Endothelial cell (in vitro differentiated cells): ENCODE measurements around the gene RACGAP1. TPM values are rescaled to one million over a fixed set of nuclear protein-coding genes. Genes with fewer than 3 reads are reported as not detected.

Experiments
- DNase-seq: peaks from one replicate; pipeline ENCODE4 v3.0.0; 2021; ENCODE audit warnings: low spot score
- H3K27ac Mint-ChIP-seq: one replicate; pipeline ENCODE4 v1.8.0; 2021; ENCODE audit warnings: mixed read lengths, inconsistent platforms; ENCODE audit not compliant: unreplicated experiment
- H3K27me3 Mint-ChIP-seq: one replicate; pipeline ENCODE4 v1.8.0; 2021; ENCODE audit warnings: mild to moderate bottlenecking, moderate library complexity, mixed read lengths, inconsistent platforms; ENCODE audit not compliant: unreplicated experiment
- H3K36me3 Mint-ChIP-seq: one replicate; pipeline ENCODE4 v1.8.0; 2021; ENCODE audit warnings: mild to moderate bottlenecking, low read depth, mixed read lengths, inconsistent platforms; ENCODE audit not compliant: unreplicated experiment
- H3K4me1 Mint-ChIP-seq: one replicate; pipeline ENCODE4 v1.8.0; 2021; ENCODE audit warnings: mild to moderate bottlenecking, mixed read lengths, inconsistent platforms; ENCODE audit not compliant: unreplicated experiment
- H3K4me3 Mint-ChIP-seq: one replicate; pipeline ENCODE4 v1.8.0; 2021; ENCODE audit warnings: mild to moderate bottlenecking, mixed read lengths, inconsistent platforms; ENCODE audit not compliant: unreplicated experiment
- H3K9me3 Mint-ChIP-seq: one replicate; pipeline ENCODE4 v1.8.0; 2021; ENCODE audit warnings: mixed read lengths, inconsistent platforms; ENCODE audit not compliant: unreplicated experiment
- total RNA-seq: library from RNA; stranded (reverse); fragmentation: NEBNext Ultra II Directional; extraction: Animal tissue kit (Norgen Biotek cat#: 25700); gene quantifications from one replicate; pipeline ENCODE4 v1.2.1, GENCODE V29; 2021; ENCODE audit not compliant: unreplicated experiment
- TF ChIP-seq, protein P1 (sequence below): fragments of 200-600 bp; sonication (generic); IDR thresholded peaks from one replicate; pipeline ENCODE4 v1.5.0; 2021; ENCODE audit warnings: antibody characterized with exemption; ENCODE audit not compliant: unreplicated experiment

Gene RACGAP1
- total RNA-seq, 1 donor from 2014 or later: 19.5 TPM

DNA sequence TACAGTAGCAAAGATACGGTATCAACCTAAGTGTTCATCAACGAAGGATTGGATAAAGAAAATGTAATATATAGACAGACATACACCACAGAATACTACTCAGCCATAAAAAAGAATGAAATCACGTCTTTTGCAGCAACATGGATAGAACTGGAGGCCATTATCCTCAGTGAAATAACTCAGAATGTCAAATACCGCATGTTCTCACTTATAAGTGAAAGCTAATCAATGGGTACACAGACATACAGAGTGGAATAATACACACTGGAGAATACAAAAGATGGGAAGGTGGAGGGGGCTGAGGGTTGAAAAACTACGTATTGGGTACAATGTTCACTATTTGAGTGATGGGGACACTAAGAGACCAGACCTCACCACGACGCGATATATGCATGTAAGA lies 1.1 kb downstream of the RACGAP1 start:
- TF ChIP-seq, protein P1, sequence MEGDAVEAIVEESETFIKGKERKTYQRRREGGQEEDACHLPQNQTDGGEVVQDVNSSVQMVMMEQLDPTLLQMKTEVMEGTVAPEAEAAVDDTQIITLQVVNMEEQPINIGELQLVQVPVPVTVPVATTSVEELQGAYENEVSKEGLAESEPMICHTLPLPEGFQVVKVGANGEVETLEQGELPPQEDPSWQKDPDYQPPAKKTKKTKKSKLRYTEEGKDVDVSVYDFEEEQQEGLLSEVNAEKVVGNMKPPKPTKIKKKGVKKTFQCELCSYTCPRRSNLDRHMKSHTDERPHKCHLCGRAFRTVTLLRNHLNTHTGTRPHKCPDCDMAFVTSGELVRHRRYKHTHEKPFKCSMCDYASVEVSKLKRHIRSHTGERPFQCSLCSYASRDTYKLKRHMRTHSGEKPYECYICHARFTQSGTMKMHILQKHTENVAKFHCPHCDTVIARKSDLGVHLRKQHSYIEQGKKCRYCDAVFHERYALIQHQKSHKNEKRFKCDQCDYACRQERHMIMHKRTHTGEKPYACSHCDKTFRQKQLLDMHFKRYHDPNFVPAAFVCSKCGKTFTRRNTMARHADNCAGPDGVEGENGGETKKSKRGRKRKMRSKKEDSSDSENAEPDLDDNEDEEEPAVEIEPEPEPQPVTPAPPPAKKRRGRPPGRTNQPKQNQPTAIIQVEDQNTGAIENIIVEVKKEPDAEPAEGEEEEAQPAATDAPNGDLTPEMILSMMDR: no peak
- H3K27ac Mint-ChIP-seq: no peak overlapping the region
- H3K9me3 Mint-ChIP-seq: no peaks in the 10 kb centered on the region
- H3K27me3 Mint-ChIP-seq: peaks cover 2% of the 10 kb centered on the region
- DNase-seq: no peak
- peaks cover 19% of the 10 kb centered on the region for H3K4me1 Mint-ChIP-seq
- no peaks in the 10 kb centered on the region for H3K36me3 Mint-ChIP-seq
- peak overlapping the region; percentile 100 for H3K4me3 Mint-ChIP-seq

DNA sequence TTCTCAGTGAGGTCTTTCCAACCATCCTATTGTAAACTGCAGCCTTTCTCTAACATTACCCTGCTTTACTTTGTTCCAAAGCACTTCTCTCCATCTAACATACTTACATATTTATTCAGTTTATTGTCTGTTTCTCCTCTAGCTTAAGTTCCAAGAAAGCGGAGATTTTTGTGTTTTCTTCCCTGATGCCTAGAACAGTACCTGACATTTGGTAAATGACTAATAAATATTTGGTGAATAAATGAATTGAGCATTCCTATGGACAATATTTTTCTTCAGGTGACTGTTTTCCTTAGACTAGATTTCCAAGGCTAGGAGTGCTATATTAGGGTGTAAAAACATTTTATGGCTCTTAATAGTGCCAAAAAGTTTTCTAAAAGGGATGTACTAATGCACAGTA lies 2.4 kb downstream of the RACGAP1 start:
- Mint-ChIP-seq H3K36me3 (no peaks in the 10 kb centered on the region), H3K4me3 (no peak overlapping the region), H3K27me3 (peaks cover 2% of the 10 kb centered on the region), H3K9me3 (no peaks in the 10 kb centered on the region), H3K4me1 (peaks cover 26% of the 10 kb centered on the region), H3K27ac (no peak overlapping the region)
- DNase-seq: no peak
- TF ChIP-seq, protein P1: no peak

DNA sequence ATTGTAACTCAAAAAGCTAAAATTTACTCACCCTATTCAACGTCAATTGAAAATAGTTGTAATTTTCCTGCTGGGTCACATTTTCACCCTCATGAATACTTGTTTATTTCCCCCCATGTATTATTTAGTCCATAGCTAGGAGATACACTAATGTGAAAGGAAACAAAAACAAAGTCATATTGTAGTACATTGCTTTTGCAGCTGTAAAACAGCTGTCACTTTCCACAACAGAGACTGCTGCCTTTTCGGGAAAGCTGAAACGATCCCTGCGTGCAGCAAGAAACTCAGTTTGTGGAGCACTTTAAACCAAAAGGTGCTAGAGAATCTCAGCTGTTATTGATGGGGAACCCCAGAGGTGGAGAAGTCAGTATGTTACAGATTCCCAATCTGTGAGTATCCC lies 4.3 kb downstream of the RACGAP1 start:
- Mint-ChIP-seq H3K27me3 (peaks cover 2% of the 10 kb centered on the region), H3K4me3 (no peak overlapping the region), H3K9me3 (no peaks in the 10 kb centered on the region), H3K27ac (no peak overlapping the region), H3K36me3 (no peaks in the 10 kb centered on the region), H3K4me1 (peaks cover 26% of the 10 kb centered on the region)
- TF ChIP-seq, protein P1: no peak
- DNase-seq: no peak

DNA sequence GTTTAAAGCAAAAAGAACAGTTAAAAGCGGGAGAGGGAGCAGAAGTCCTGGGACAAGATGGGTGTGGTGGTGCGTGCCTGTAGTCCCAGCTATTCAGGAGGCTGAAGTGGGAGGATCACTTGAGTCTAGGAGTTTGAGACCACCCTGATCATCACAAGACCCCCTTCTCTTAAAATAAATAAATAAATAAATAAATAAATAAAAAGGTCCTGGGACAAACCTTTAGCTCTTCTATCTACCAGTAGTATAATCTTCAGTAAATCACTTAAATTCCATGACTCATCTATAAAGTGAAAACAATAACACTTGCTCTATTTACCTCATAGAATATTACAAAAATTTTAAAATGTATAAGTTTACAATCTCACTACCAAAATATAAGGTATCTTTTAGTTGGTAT lies 5.8 kb downstream of the RACGAP1 start:
- Mint-ChIP-seq H3K36me3 (no peaks in the 10 kb centered on the region), H3K9me3 (no peaks in the 10 kb centered on the region), H3K27ac (no peak overlapping the region), H3K4me3 (no peak overlapping the region), H3K4me1 (peaks cover 14% of the 10 kb centered on the region), H3K27me3 (peaks cover 2% of the 10 kb centered on the region)
- TF ChIP-seq, protein P1: no peak
- DNase-seq: no peak

DNA sequence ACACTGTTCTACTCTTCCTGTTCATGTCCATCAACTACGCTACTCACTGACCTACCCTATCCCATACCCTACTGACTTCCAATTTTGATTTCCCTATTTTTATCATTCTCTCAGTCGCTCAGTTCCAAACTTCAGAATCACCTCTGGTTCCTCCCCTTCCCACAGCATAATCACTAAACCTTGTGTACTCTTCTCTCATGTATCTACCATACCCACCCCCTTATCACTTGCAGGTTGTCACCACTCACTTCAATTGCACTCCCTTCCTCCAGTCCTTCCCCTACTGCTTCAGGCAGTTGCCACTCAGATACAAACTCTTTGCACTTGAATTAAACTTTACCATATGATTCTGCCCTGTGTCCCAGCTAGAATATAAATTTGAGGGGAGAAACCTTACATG lies 6.3 kb downstream of the RACGAP1 start:
- TF ChIP-seq, protein P1: no peak
- Mint-ChIP-seq H3K9me3 (no peaks in the 10 kb centered on the region), H3K4me3 (no peak overlapping the region), H3K27me3 (no peaks in the 10 kb centered on the region), H3K36me3 (no peaks in the 10 kb centered on the region), H3K4me1 (peaks cover 9% of the 10 kb centered on the region), H3K27ac (no peak overlapping the region)
- no peak for DNase-seq
